ENCODE measurements around the gene MROH9.

- TF ChIP-seq CTCF (IDR thresholded peaks at IDR 0.05) (no peak), SIN3A (IDR thresholded peaks at IDR 0.05; ENCODE audit: borderline replicate concordance, insufficient read depth, low read depth, low read length) (no peak), TCF7L2 (IDR thresholded peaks at IDR 0.05; ENCODE audit: low read depth, low read length) (no peak), POLR2AphosphoS5 (IDR thresholded peaks at IDR 0.05; ENCODE audit: low read depth, low read length) (no peak), REST (IDR thresholded peaks at IDR 0.05; ENCODE audit: insufficient read depth in 1 of 2, low read depth in 2 of 2, low read length in 1 of 2) (no peak)
Measured at GRCh38 chr1:171084091-171084490, 148.8 kb downstream of the MROH9 start.

Data from Panc1 (cell line).